8988T (cell line): ENCODE measurements around the gene MRPS16.
"Not testable (repeated sequence)": the region's sequence is repeated elsewhere in the genome, so short reads cannot be mapped to it uniquely, and the experiment has no call there.

ENCODE experiments used
- DNase-seq: peaks from one replicate; pipeline ENCODE4 v3.0.0; 2011

MRPS16 gene

DNA sequence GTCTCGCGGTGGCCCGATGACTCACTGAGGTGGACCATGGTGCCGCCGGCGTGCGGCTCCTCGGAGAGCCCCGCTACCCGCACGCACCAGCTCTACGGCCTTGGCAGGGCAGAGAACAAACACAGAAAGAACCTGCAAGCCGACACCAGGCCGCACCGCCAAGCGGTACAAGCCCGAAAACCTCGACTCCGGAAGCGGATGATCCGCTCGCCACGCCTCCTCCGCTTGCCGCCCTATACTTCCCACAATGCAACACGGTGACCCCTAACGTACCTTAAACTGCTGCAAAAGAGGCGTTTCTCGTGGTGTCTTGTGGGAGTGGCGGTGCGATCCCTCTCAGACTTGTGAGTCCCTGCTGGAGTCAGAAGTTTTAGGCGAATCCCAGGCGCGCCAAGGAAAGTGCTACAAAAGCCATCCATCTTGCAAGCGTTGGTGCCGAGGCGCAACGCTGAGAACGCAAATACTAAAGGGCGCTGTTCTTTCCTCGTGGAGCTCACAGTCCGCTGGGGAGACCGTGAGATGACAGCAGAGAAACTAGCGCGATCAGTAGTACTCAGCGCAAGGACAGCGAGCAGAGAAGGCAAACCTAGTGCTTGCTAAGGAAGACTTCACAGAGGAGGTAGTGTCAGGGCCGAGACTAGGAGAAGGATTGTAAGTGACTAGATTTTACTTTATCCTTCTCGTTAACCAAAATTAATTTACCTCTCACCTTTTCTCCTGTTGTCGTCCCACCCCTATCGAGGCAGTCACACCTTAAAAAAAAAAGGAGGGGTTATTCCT lies at the start of gene MRPS16:
TSS of gene MRPS16 (minus strand) at position 200 of the 780 bp plus-strand sequence. CDS start at position 38, 162 bp downstream.
- DNase-seq, result peak; percentile 69

DNA sequence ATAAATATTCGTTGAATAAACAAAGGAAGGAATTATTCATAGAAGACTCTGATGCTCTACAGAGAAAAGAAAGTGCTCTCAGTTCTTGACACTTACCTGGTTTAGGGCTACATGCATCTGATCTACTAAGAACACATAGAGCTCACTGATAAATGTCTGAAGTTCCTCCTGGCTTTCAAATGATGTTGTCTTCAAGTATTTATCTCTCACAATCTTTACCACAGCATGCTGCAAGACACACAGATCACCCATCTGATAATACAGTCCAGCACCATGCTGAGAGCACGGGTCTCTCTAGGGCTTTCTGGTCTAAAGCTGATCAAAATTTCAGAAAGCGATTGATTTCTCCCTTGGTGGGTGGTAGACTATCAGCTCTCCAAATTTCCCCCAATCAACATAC lies 44.5 kb upstream of the MRPS16 start:
- DNase-seq, result no peak

DNA sequence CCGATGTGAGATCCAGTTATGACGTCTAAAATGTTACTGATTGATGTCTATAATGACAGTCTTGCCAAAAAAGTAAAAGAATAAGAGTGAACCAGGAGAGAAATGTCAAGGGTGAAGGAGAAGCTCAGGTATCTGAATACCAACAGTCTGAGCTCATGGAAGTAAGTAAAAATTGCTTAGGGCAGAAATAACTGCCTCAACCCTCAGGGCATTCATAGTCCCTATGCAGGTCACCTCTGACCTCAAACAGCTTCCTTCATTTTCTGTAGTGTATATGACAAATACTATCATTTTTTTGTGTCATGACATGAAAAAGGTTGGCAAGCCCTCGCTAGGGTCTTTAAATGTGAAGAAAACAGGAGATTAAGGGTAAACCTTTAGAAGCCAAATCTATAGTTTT lies 41.0 kb upstream of the MRPS16 start:
- DNase-seq, result no peak

DNA sequence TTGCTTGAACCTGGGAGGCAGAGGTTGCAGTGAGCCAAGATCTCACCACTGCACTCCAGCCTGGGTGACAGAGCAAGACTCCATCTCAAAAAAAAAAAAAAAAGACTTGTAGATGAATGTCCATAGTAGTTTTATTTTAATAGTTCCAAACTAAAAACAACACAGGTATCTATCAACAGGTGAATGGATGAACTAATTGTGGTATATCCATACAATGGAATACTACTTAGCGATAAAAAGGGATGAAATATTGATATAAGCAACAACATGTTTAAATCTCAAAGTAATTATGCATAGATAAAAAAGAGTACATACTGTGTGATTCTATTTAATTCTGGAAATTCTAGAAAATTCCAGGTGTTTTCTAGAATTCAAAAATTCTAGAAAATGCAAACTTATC lies 37.5 kb upstream of the MRPS16 start:
- no peak for DNase-seq

DNA sequence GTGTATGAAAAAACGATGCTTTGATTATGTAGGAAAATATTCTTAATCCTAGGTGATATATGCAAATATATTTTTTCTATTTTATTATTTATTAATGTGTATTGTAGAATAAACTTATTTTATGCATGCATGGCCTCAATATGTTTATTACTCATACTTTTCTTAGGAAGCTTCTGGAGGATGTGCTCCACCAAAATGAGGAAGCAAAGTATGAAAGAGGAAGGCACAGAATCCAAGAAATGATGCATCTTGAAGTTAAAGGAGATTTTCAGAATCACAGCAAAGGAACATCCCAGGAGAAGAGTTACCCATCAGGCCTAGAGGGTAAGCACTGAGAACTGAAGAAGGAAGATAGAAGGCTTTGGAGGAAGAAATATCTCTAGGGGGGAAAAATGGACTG lies 35.0 kb upstream of the MRPS16 start:
- DNase-seq, result no peak

DNA sequence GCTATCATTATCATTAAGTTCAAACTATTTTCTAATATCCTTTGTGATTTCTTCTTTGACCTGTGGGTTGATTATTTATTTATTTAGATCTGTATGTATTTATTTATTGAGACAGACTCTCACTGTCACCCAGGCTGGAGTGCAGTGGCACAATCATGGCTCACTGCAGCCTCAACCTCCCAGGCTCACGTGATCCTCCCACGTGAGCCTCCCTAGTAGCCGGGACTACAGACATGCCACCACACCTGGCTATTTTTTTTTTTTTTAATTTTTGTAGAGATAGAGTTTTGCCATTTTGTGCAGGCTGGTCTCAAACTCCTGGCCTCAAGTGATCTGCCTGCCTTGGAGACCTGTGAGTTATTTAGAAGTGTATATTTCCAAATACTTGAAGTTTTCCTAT lies 28.7 kb upstream of the MRPS16 start:
- DNase-seq, result no peak

DNA sequence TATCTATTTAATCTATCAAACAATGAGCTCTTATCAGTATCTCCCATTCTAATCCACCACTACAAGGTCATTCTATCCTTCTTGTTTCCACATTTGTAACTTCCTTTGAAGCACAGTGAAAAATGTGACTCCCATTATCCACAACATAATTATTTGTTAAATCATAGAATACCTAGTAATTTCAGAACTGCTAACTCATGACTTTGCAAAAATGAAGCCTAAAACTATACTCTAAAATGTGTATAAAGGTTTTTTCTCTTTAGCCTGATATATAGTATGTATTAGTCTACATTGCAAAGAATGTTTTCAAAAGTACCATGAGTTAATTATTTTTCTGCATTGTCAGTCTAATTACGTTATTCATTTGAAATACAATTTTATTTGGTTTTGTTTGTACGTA lies 12.0 kb upstream of the MRPS16 start:
- DNase-seq, result no peak

DNA sequence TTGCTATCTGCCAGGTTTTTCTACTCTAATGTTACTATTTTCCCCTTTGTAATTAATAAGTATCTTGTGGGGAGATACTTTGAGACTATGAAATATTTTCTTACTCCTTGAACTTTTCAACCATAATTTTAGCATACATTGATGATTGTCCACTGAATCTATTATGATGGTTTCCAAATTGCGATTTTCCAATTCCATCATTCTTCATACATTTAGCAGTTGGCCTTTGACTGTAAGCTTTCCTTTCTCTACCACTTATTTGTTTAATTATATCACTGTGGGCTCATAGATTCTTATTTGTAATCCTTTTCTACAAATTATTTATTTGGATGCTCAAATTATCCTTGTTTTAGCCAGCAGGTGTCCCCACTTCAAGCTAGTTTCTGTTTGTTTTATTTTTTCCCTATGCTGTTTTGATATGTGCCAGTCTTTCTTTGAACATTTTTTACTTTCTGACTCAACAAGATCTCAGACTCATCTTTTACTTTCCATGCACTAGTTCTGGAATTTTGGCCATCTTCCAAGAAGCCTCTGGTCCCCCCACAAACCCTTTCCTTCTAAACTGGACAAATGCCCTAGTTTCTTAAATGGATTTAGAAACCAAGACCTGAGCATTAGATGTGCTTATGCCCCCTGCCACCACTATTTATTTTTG lies 11.4 kb upstream of the MRPS16 start:
- DNase-seq, result no peak

DNA sequence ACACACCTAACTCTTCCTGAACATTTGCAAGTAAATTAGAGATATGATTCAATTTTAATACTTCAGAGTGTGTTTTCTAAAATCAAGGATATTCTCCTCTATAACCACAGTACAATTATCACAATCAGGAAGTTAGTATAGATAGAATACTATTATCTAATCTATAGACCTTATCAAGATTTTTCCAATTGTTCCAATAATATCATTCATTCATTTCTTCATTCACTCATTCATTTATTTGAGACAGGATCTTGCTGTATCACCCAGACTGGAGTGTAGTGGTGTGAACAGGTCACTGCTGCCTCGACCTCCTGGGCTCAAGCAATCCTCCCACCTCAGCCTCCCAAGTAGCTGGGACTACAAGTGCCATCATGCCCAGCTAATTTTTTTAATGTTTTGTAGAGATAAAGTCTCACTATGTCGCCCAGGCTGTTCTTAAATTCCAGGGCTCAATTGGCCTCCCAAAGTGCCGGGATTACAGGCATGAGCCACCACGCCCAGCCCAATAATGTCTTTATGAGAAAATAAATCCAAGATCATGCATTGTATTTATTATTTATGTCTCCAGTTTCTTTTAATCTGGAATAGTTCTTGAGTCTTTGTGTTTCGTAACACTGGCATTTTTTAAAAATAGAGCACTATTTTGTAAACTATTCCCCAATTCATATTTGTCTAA lies 10.6 kb upstream of the MRPS16 start:
- no peak for DNase-seq

DNA sequence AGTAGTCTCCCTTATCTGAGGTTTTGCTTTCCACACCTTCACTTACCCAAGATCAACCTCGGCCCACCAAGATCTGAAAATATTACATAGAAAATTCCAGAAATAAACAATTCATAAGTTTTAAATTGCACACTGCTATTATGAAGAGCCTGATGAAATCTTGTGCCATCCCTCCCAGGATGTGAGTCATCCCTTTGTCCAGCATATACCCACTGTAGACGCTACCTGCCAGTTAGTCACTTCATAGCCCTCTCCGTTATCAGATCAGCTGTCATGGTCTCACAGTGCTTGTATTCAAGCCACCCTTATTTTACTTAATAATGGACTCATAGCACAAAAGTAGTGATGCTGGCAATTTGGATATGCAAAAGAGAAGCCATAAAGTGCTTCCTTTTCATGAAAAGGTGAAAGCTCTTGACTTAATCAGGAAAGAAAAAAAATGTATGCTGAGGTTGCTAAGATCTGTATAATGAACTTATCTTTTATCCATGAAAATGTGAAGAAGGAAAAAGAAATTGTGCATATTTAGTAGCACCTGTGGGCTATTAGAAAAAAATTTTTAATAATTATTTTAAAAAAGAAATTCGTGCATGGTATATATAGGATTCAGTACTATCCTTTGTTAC lies 9.8 kb upstream of the MRPS16 start:
- DNase-seq, result peak; percentile 26

DNA sequence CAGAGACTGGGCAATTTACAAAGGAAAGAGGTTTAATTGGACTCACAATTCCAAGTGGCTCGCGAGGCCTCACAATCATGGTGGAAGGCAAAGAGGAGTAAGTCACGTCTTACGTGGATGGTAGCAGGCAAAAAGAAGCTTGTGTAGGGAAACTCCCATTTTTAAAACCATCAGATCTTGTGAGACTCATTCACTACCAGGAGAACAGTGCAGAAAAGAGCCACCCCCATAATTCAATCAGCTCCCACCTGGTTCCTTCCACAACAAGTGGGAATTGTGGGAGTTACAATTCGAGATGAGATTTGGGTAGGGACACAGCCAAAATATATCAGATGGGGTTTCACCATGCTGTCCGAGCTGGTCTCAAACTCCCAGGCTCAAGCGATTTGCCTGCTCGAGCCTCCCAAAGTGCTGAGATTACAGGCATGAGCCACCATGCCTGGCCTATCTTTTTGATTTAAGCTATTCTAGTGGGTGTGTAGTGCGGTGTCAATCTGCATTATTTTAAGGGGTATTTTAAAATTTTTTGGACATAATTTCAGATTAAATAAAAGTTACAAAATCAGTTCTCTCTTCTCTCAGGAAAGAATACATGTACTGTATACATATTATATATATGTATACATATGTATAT lies 9.0 kb upstream of the MRPS16 start:
- no peak for DNase-seq

DNA sequence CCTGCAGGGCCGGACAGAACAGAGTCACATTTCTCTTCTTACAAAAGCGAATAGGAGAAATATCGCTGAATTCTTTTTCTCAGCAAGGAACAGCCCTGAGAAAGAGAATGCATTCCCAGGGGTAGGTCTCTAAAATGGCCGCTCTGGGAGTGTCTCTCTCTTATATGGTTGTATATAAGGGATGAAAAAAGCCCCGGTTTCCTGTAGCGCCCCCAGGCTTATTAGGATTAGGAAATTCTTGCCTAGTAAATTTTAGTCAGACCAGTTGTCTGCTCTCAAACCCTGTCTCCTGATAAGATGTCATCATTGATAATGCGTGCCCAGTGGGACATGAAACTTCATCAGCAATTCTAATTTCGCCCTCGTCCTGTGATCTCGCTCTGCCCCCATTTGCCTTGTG lies 6.2 kb upstream of the MRPS16 start:
- DNase-seq, result not testable (repeated sequence)

DNA sequence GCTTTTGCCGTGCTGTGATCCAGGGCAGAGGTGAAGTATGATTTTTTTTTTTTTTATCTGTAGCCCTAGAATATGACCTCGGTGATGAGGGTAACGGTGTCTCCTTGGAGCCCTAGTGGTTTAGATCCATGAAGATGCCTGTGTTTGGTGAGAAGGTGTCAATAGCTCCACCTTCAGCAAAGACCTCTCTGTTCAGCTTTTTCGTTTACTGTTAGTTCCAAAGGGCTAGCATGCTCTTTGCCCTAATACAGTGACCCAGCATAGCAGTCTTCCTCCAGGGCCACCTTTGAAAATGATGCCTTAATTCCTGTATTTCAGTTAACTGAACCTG lies 746 bp upstream of the MRPS16 start:
- no peak for DNase-seq

DNA sequence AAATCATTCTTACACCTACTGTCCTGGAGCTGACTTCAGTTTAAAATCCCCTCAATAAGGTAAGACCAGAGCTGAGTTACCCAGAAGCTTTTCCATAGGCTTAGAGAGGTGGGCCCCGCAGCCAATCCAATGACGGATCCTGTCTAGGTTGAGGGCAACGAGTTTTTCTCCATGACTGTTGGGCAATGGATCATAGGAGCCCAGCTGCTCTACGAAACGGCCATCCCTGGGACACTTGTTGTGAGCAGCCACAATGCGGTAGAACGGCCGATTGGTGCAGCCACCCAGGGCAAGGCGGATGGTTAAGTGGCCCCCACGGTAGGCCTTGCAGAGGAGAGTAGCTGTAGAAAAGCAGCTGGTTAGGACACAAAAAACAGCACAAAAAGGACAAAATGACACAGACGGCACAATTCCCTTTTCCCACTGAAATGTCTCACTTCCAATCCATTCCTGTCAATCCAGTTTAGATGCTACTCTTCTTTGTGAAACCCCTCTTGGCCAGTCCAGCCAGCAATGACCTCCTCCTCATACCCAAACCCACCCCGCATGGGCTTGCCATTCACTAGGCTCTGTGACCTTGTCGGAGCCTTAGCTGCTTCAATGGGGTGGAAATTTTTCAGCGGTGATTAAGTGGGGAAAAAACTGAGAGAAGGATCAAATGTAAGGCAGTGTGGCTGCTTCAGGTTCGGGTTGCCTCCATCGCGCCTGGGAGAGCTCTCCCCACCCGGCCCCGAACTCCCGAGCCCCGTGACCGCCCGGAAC lies 580 bp downstream of the MRPS16 start:
- peak; percentile 39 for DNase-seq

DNA sequence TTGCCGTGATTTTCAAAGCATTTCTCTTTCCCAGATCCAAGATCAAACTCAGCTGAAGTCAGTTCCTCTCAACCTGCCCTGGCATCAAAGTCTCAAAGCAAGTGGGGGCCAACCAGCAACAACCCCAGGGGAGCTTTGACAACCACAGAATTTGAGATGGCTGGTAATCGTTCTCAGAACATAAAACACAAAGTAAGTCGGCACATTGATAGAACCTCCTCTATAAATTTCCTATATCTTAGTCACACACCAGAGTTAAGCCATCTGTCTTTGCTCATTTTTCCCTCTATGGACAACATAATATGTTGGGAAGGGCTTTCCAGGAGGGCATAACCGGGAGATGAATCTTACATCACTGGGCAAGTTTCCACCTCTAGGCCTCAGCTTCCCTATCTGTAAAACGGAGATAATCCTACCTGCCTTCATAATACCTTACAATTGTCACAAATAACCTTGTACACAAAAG lies 4.2 kb downstream of the MRPS16 start:
- DNase-seq, result no peak

DNA sequence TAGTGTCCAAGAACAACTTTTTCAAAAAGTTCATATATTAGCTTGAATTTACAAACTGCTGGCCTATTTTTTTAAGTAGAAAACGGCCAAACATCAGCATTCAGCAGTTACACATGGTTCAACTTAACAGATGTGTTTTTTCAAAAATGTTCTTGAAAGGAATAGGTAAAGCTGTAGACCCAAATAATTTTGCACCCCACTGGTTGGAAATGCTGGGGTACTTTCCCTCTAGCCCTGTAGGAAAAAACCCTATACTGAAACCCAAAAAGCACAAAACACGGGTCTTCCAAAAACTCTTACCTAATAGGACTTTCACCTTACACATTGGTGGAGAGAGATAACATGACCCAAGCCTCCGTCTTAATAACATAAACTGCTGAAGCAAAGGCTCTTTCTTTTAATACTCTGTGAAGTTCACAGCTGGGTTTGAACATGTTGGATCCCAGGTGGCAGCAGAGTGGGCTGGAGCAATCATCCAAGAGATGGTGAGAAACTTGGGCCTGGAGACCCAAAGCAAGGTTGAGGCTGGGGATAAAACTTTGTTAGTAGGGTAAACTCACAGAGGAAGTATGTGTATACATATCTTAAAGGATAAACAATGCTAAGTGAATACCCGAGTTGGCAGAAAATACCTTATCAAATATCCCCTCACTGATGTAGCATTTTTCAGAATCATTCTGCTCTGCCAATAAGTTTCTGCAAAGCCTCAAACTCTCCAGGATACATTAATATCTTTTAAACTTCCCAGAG lies 4.8 kb downstream of the MRPS16 start:
- DNase-seq, result no peak

DNA sequence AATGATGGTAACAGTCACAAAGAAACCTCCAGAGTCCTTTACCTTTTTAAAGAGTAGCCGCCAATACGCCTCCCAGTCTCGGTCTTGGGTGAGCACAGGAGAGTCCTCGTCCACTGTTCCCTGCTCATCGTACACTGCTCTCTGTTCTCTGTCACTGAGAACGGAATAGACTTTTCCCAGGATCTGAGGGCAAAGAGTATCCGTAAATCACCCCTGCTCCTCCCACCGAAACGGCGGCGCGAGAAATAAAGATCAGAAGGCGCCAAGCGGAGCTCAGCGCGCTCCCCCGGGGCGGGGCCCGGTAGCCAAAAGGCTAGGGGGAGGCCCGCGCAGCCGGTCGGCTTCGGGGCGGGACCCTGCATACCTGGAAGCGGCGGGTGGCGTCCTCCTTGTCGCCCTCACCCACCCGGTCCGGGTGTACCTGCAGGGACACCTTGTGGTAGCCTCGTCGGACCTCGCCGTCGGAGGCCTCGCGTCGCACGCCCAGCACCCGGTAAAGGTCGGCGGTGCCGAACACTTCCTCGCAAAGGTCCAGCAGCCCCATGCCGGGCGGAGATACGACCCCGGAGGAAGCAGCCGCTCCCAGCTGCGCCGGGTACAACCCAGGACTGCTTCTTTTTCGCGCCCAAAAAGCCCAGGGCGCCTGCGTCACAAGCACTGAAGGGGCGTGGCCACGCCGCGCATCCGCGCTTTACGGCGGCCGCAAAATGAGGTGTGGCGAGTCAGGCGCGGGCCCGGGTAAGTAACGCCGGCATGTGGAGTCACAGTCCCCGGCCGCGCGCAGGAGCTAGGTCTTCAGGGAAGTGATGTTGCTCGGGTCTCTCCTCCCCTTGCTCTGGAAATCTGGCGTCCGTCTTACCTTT lies 5.6 kb downstream of the MRPS16 start, which contains the start of gene DNAJC9:
TSS of gene DNAJC9 (minus strand) at position 610 of the 863 bp plus-strand sequence. CDS start at position 544, 66 bp downstream.
- DNase-seq, result peak; percentile 63

DNA sequence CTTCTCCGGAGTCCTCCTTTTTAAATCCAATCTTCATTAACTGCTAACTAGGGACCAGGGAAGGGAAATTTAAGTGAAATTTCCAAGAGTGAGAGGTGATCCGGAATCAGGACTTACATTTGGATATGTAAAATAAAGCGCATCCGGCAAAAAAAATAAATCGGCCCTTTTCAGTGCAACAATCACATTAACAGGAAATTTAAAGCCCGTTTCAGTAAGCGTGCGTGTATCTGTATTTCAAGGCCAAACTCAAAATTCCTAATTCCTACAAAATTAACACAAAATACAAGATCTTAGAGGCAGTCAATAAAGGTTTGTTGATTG lies 6.2 kb downstream of the MRPS16 start:
- DNase-seq, result no peak

DNA sequence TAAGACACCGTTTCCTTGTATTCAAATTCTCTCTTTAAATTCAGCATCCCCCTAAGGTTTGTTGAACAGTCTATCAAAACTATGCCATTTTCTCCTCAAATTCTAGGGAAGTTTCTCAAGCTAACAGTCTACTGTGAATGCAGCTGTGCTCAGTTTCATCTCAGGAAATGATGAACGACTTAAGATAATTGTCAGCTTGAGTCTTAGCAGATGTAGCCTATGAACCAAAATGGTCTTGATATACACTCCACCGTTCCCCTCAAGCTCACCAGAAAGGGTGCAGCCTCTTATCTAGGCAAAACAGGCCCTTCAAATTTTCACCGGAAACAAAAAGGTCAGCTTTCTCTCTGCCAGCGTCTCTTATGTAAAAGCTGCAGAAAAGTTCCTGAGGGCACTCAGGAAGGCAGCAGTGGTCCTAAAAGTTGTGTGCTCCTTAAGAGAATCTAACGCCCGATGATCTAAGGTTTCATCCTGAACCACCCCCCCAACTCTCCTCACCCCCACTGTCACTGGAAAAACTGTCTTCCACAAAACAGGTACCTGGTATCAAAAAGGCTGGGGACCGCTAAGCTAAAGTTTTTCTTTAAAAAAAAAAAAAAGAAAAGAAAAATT lies 7.5 kb downstream of the MRPS16 start:
- no peak for DNase-seq

DNA sequence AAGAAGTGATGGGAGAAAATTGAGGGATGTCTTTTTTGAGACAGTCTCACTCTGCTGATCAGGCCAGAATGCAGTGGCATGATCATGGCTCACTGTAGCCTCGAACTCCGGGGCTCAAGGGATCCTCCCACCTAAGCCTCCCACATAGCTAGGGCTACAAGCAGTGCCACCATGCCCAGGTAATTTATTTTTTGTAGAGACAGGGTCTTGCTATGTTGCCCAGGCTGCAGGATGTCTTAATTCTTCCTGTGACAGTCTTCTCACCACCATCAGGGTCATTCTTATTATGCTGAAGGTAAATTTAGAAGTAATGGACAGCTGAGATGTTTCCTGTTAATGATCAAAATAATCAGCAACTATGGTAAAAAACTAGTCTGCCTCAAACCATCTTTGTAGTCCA lies 12.5 kb downstream of the MRPS16 start:
- no peak for DNase-seq
